ENCODE measurements around the gene ZBTB9.

ZBTB9 gene

GRCh38 chr6:33433001-33433543, 21.3 kb upstream of the ZBTB9 start:
- DNase-seq, result no peak

- no peak for DNase-seq
Observed at GRCh38 chr6:33433544-33434191, 20.7 kb upstream of the ZBTB9 start.

GRCh38 chr6:33434961-33435360, 19.4 kb upstream of the ZBTB9 start:
- DNase-seq, result no peak

GRCh38 chr6:33437666-33438065, 16.7 kb upstream of the ZBTB9 start:
- DNase-seq, result no peak

- no peak for DNase-seq
Observed at GRCh38 chr6:33438978-33439594, 15.3 kb upstream of the ZBTB9 start.

- no peak for DNase-seq
Observed at GRCh38 chr6:33439956-33440648, 14.3 kb upstream of the ZBTB9 start.

GRCh38 chr6:33440649-33441309, 13.6 kb upstream of the ZBTB9 start:
- no peak for DNase-seq

GRCh38 chr6:33441457-33441856, 12.9 kb upstream of the ZBTB9 start:
- DNase-seq, result no peak

- DNase-seq, result no peak
Observed at GRCh38 chr6:33442283-33442682, 12.1 kb upstream of the ZBTB9 start.

- no peak for DNase-seq
Observed at GRCh38 chr6:33443025-33443424, 11.4 kb upstream of the ZBTB9 start.

- no peak for DNase-seq
Observed at GRCh38 chr6:33443619-33444504, 10.5 kb upstream of the ZBTB9 start.

GRCh38 chr6:33445119-33445603, 9.2 kb upstream of the ZBTB9 start:
- no peak for DNase-seq

- no peak for DNase-seq
Observed at GRCh38 chr6:33446356-33446755, 8.0 kb upstream of the ZBTB9 start.

- DNase-seq, result no peak
Observed at GRCh38 chr6:33450434-33450833, 3.9 kb upstream of the ZBTB9 start.

GRCh38 chr6:33451606-33452005, 2.8 kb upstream of the ZBTB9 start:
- DNase-seq, result no peak

- no peak for DNase-seq
Observed at GRCh38 chr6:33452496-33452895, 1.9 kb upstream of the ZBTB9 start.

- no peak for DNase-seq
Observed at GRCh38 chr6:33453393-33454008, 875 bp upstream of the ZBTB9 start.

GRCh38 chr6:33455051-33455450, 675 bp downstream of the ZBTB9 start:
- no peak for DNase-seq

GRCh38 chr6:33456156-33456555, 1.8 kb downstream of the ZBTB9 start:
- no peak for DNase-seq

GRCh38 chr6:33458676-33459075, 4.3 kb downstream of the ZBTB9 start:
- no peak for DNase-seq

- DNase-seq, result no peak
Observed at GRCh38 chr6:33459226-33459625, 4.8 kb downstream of the ZBTB9 start.
